GM12878 (cell line): ENCODE measurements around the gene E2F1.
A peak's percentile ranks its signal among the peaks of the same experiment; 100 is the strongest.

Source experiments
- NR2F1 ChIP-seq: fragments of 450-650 bp; conservative IDR thresholded peaks from 2 replicates; pipeline ENCODE4 v1.6.1; 2017; ENCODE audit warnings: mild to moderate bottlenecking
- POLR2AphosphoS5 ChIP-seq: IDR thresholded peaks from 2 replicates; pipeline ENCODE4 v1.6.1; 2011; ENCODE audit warnings: mild to moderate bottlenecking, low read length, inconsistent platforms
- TF ChIP-seq, protein P1 (sequence below): fragments of 450-650 bp; IDR thresholded peaks from 2 replicates; pipeline ENCODE4 v1.6.1; 2017; ENCODE audit warnings: antibody characterized with exemption, mild to moderate bottlenecking, moderate library complexity

DNA sequence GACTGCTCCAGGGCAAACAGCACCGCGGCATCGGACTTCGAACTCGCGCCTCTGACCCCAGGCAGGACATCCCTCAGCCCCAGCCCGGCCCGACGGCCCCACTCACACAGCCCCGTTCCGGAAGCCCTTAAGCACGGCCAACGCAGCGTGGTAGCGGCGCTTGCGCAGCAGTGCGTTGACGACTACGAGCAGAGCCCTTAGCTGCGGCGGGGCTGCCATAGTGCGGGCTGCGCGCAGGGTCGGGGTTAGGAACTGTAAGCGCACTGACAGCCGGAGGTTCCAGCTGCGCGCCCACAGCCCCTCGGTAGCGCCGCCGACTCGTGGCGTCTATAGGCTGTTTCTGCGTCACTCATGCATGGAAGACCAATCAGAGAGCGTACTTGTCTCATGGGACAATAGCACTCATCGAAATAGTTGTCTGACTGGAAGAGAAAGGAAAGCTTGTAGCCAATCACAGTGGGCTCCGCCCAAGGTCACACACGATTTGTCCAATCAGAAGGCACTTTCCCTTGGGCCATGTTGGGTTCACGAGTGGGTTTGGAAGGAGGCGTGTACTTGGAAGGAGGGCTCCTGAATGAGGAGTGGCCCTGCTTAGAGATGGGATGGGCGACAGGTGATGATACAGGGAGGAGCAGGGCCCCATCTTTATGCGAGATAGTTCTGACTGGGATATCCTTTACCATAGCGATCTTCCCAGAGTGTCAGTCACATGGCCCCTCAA, 34.0 kb upstream of the E2F1 start, which contains the start of gene PXMP4:
- TF ChIP-seq, protein P1, sequence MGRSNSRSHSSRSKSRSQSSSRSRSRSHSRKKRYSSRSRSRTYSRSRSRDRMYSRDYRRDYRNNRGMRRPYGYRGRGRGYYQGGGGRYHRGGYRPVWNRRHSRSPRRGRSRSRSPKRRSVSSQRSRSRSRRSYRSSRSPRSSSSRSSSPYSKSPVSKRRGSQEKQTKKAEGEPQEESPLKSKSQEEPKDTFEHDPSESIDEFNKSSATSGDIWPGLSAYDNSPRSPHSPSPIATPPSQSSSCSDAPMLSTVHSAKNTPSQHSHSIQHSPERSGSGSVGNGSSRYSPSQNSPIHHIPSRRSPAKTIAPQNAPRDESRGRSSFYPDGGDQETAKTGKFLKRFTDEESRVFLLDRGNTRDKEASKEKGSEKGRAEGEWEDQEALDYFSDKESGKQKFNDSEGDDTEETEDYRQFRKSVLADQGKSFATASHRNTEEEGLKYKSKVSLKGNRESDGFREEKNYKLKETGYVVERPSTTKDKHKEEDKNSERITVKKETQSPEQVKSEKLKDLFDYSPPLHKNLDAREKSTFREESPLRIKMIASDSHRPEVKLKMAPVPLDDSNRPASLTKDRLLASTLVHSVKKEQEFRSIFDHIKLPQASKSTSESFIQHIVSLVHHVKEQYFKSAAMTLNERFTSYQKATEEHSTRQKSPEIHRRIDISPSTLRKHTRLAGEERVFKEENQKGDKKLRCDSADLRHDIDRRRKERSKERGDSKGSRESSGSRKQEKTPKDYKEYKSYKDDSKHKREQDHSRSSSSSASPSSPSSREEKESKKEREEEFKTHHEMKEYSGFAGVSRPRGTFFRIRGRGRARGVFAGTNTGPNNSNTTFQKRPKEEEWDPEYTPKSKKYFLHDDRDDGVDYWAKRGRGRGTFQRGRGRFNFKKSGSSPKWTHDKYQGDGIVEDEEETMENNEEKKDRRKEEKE = no peak
- peak; percentile 92 for TF ChIP-seq NR2F1
- peak; percentile 46; the same call in 1 of the 2 replicates for TF ChIP-seq POLR2AphosphoS5
